H9 (cell line): ENCODE data around the gene TMEM175. TPM values are rescaled to one million over a fixed set of nuclear protein-coding genes. Genes with fewer than 3 reads are reported as not detected.

ENCODE experiments used
- DNase-seq: peaks from one replicate; pipeline ENCODE4 v3.0.0-alpha.2; 2017
- H2AFZ ChIP-seq: one replicate; pipeline ENCODE4 v1.6.1; 2013; ENCODE audit warnings: mild to moderate bottlenecking, low read length, control low read depth, moderate library complexity
- H2AK5ac ChIP-seq: 2 replicates; pipeline ENCODE4 v1.6.1; 2013; ENCODE audit warnings: low read length, control low read depth, mixed read lengths; ENCODE audit not compliant: insufficient read length
- H2BK120ac ChIP-seq: one replicate; pipeline ENCODE4 v1.6.1; 2013; ENCODE audit warnings: low read depth, mild to moderate bottlenecking, low read length, control low read depth, inconsistent platforms; ENCODE audit not compliant: poor library complexity, severe bottlenecking
- H2BK12ac ChIP-seq: 2 replicates; pipeline ENCODE4 v1.6.1; 2013; ENCODE audit warnings: low read length, control low read depth, mixed read lengths, low read depth; ENCODE audit not compliant: insufficient read length
- H2BK15ac ChIP-seq: 2 replicates; pipeline ENCODE4 v1.6.1; 2013; ENCODE audit warnings: low read depth, low read length, control low read depth
- H2BK20ac ChIP-seq: one replicate; pipeline ENCODE4 v1.6.1; 2013; ENCODE audit warnings: low read depth, mild to moderate bottlenecking, low read length, control low read depth, inconsistent platforms; ENCODE audit not compliant: poor library complexity, severe bottlenecking
- H2BK5ac ChIP-seq: 2 replicates; pipeline ENCODE4 v1.6.1; 2013; ENCODE audit warnings: low read length, control low read depth, mixed read lengths; ENCODE audit not compliant: insufficient read length
- H3K14ac ChIP-seq: 2 replicates; pipeline ENCODE4 v1.6.1; 2013; ENCODE audit warnings: low read length, control low read depth; ENCODE audit not compliant: insufficient read depth
- H3K18ac ChIP-seq: 2 replicates; pipeline ENCODE4 v1.6.1; 2013; ENCODE audit warnings: low read depth, mild to moderate bottlenecking, mixed read lengths, low read length, control low read depth; ENCODE audit not compliant: insufficient read length
- H3K23ac ChIP-seq: 2 replicates; pipeline ENCODE4 v1.6.1; 2013; ENCODE audit warnings: low read length, control low read depth, mixed read lengths, low read depth; ENCODE audit not compliant: insufficient read length
- H3K23me2 ChIP-seq: 2 replicates; pipeline ENCODE4 v1.6.1; 2013; ENCODE audit warnings: low read depth, mild to moderate bottlenecking, mixed read lengths, low read length, control low read depth; ENCODE audit not compliant: insufficient read length, poor library complexity, severe bottlenecking
- H3K27ac ChIP-seq: 2 replicates; pipeline ENCODE4 v1.5.1; 2013; ENCODE audit warnings: low read length, control low read depth, mixed read lengths, low read depth; ENCODE audit not compliant: insufficient read length
- H3K27me3 ChIP-seq: 2 replicates; pipeline ENCODE4 v1.6.1; 2013; ENCODE audit warnings: low read length, control low read depth, inconsistent platforms; ENCODE audit not compliant: insufficient read depth
- H3K4ac ChIP-seq: 2 replicates; pipeline ENCODE4 v1.6.1; 2013; ENCODE audit warnings: low read depth, mild to moderate bottlenecking, control low read depth, inconsistent platforms, low read length, moderate library complexity
- H3K4me1 ChIP-seq: 2 replicates; pipeline ENCODE4 v1.6.1; 2013; ENCODE audit warnings: low read length, control low read depth, inconsistent platforms; ENCODE audit not compliant: insufficient read depth
- H3K4me2 ChIP-seq: 2 replicates; pipeline ENCODE4 v1.6.1; 2013; ENCODE audit warnings: low read length, control low read depth, mixed read lengths; ENCODE audit not compliant: insufficient read length, insufficient read depth
- H3K56ac ChIP-seq: 2 replicates; pipeline ENCODE4 v1.6.1; 2013; ENCODE audit warnings: low read depth, mild to moderate bottlenecking, mixed read lengths, low read length, control low read depth; ENCODE audit not compliant: insufficient read length
- H3K79me1 ChIP-seq: 2 replicates; pipeline ENCODE4 v1.6.1; 2013; ENCODE audit warnings: low read depth, mild to moderate bottlenecking, moderate library complexity, low read length, control low read depth, inconsistent platforms; ENCODE audit not compliant: insufficient read depth, poor library complexity, severe bottlenecking
- H3K79me2 ChIP-seq: 2 replicates; pipeline ENCODE4 v1.6.1; 2013; ENCODE audit warnings: low read length, control low read depth, inconsistent platforms; ENCODE audit not compliant: insufficient read depth
- H3K9ac ChIP-seq: 2 replicates; pipeline ENCODE4 v1.6.1; 2013; ENCODE audit warnings: low read length, control low read depth, mixed read lengths; ENCODE audit not compliant: insufficient read length; ENCODE audit errors: extremely low read depth
- H3K9me3 ChIP-seq: one replicate; pipeline ENCODE4 v1.6.1; 2013; ENCODE audit warnings: low read depth, low read length, inconsistent platforms; ENCODE audit not compliant: control insufficient read depth
- H3T11ph ChIP-seq: one replicate; pipeline ENCODE4 v1.6.1; 2013; ENCODE audit warnings: mild to moderate bottlenecking, low read length, control low read depth, inconsistent platforms
- H4K20me1 ChIP-seq: one replicate; pipeline ENCODE4 v1.6.1; 2013; ENCODE audit not compliant: control insufficient read depth, insufficient read length, insufficient read depth
- H4K5ac ChIP-seq: 2 replicates; pipeline ENCODE4 v1.6.1; 2013; ENCODE audit warnings: low read depth, mild to moderate bottlenecking, mixed read lengths, low read length, control low read depth; ENCODE audit not compliant: insufficient read length
- H4K8ac ChIP-seq: replicated peaks from 2 replicates; pipeline ENCODE4 v1.6.1; 2013; ENCODE audit warnings: low read length, control low read depth, mixed read lengths, low read depth; ENCODE audit not compliant: insufficient read length
- H4K91ac ChIP-seq: 2 replicates; pipeline ENCODE4 v1.6.1; 2013; ENCODE audit warnings: low read depth, mild to moderate bottlenecking, moderate library complexity, mixed read lengths, low read length, control low read depth; ENCODE audit not compliant: insufficient read length
- H3K27ac Mint-ChIP-seq, 3 experiments: 2 replicates in 2 of 3; 3 replicates in 1 of 3; pipeline ENCODE4 v1.8.0; 2020 to 2021; ENCODE audit warnings: mixed read lengths in 3 of 3, mild to moderate bottlenecking in 1 of 3, moderate library complexity in 1 of 3
- H3K27me3 Mint-ChIP-seq: 2 replicates; pipeline ENCODE4 v1.8.0; 2021; ENCODE audit warnings: low read depth, mild to moderate bottlenecking, moderate library complexity, mixed read lengths
- H3K36me3 Mint-ChIP-seq, 3 experiments: 2 replicates in 2 of 3; 3 replicates in 1 of 3; pipeline ENCODE4 v1.8.0; 2020 to 2021; ENCODE audit warnings: low read depth in 3 of 3, mixed read lengths in 3 of 3; ENCODE audit not compliant: insufficient read depth in 1 of 3
- H3K4me1 Mint-ChIP-seq, 2 experiments: 2 replicates each; pipeline ENCODE4 v1.8.0; 2020; ENCODE audit warnings: mixed read lengths in 2 of 2
- H3K4me3 Mint-ChIP-seq, 2 experiments: 2 replicates in 1 of 2; 3 replicates in 1 of 2; pipeline ENCODE4 v1.8.0; 2020 to 2021; ENCODE audit warnings: mild to moderate bottlenecking in 2 of 2, mixed read lengths in 2 of 2, moderate library complexity in 1 of 2
- H3K9me3 Mint-ChIP-seq, 2 experiments: 2 replicates in 1 of 2; 3 replicates in 1 of 2; pipeline ENCODE4 v1.8.0; 2020; ENCODE audit warnings: mild to moderate bottlenecking in 2 of 2, mixed read lengths in 2 of 2, moderate library complexity in 1 of 2
- CTCF ChIP-seq: fragments of 200-600 bp; sonication (generic); conservative IDR thresholded peaks from 3 replicates; pipeline ENCODE4 v1.8.0; 2021; ENCODE audit warnings: antibody characterized with exemption, mild to moderate bottlenecking
- WGBS: extraction: QIAGEN DNeasy Blood & Tissue Kit; methylation state at CpG from one replicate; pipeline ENCODE4 v1.1.7; 2013; ENCODE audit warnings: missing lambda C conversion rate, low lambda C conversion rate, mixed read lengths; ENCODE audit not compliant: insufficient read length; ENCODE audit errors: extremely low coverage; 5-methylcytosine and 5-hydroxymethylcytosine counted together
- total RNA-seq: library from RNA; stranded (reverse); gene quantifications from 2 replicates; pipeline ENCODE4 v1.2.1, GENCODE V29; 2021

The TMEM175 gene
- total RNA-seq, 1 experiment from 2014 or later: 6.4 TPM

- Mint-ChIP-seq H3K27me3 (peaks cover 49% of the 10 kb centered on the region), H3K4me1 (peaks cover 4% of the 10 kb centered on the region in 2 experiments; a peak in 2 of 4 replicates), H3K4me3 (no peak overlapping the region), H3K36me3 (no peaks in the 10 kb centered on the region), H3K27ac (no peak overlapping the region), H3K9me3 (peaks cover 5 to 8% of the 10 kb centered on the region in 2 experiments; a peak in 3 of 5 replicates)
- no peak overlapping the region for H4K91ac ChIP-seq
- no peak overlapping the region for H3K4me2 ChIP-seq
- H3K27me3 ChIP-seq: no peaks in the 10 kb centered on the region
- no peak overlapping the region for H2AK5ac ChIP-seq
- H3K27ac ChIP-seq: no peak overlapping the region
- no peak overlapping the region for H2AFZ ChIP-seq
- no peak overlapping the region for H4K8ac ChIP-seq
- no peak overlapping the region for H2BK5ac ChIP-seq
- H3K23ac ChIP-seq: no peak overlapping the region
- no peaks in the 10 kb centered on the region for H4K20me1 ChIP-seq
- no peak for DNase-seq
- no peak overlapping the region for H3T11ph ChIP-seq
- H3K9me3 ChIP-seq: no peaks in the 10 kb centered on the region
- no peak overlapping the region for H2BK20ac ChIP-seq
- H2BK15ac ChIP-seq: no peak overlapping the region
- no peaks in the 10 kb centered on the region for H3K79me2 ChIP-seq
- H3K4ac ChIP-seq: no peak overlapping the region
- H3K14ac ChIP-seq: no peak overlapping the region
- no CpG with 5 or more reads among the region's 20 CpGs for WGBS
- no peak overlapping the region for H2BK12ac ChIP-seq
- no peak for TF ChIP-seq CTCF
- no peak overlapping the region for H3K56ac ChIP-seq
- H3K79me1 ChIP-seq: no peaks in the 10 kb centered on the region
- no peak overlapping the region for H3K9ac ChIP-seq
- no peaks in the 10 kb centered on the region for H3K23me2 ChIP-seq
- no peaks in the 10 kb centered on the region for H3K4me1 ChIP-seq
- no peak overlapping the region for H3K18ac ChIP-seq
- H4K5ac ChIP-seq: no peak overlapping the region
- H2BK120ac ChIP-seq: no peak overlapping the region
These were observed 46.9 kb downstream of the TMEM175 start for GRCh38 chr4:978957-979701.
